Measurements from ENCODE around the gene OR5M10. TPM values are rescaled to one million over a fixed set of nuclear protein-coding genes. Genes with fewer than 3 reads are reported as not detected.

Gene OR5M10
- not detected in 2 replicates for total RNA-seq

DNA sequence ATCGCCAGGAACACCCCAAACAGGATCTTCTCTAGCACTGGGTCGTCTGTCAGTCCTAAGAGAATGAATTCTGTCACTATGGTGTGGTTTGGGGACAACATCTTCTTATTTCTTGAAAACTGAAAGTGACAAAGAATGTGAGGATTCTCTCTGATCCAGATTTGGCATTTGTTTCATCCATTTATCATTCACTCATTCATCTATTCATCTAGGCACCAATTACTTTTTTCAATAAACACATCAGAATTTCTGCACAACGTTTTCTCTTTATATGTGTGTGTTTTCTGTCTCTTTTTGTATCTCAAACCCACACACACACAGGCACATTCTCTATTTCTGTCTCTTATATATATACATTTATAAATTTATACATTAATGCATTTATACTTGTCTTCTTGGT lies at the start of gene OR5M10:
OR5M10 (minus strand) TSS at position 101 of the 400 bp plus-strand sequence; CDS start at position 101, 0 bp downstream.

DNA sequence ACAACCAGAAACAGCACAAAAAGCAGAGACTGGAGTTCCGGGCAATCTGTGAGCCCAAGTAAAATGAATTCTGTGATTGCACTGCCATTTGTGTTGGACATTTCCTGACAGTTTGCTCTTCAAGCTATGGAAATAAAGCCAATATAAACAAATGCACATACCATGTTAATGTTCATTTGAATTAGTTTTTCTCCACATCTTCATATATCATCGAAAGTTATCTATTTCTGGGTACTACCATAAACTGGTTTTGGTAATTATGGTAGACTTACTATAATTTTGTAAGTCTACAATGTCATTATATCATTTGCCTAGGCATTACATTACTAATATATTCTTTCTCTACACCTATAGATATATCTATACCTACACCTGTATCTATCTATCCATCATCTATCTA lies 34.4 kb downstream of the OR5M10 start, which contains the start of gene OR5M11:
OR5M11 (minus strand) TSS at position 101 of the 400 bp plus-strand sequence; CDS start at position 101, 0 bp downstream.

Other genes starting within 250 kb of the OR5M10 start
- not detected in 2 replicates for gene OR8K1, start 231.7 kb downstream of the OR5M10 start, total RNA-seq
- not detected in 2 replicates for gene OR8J1, start 223.4 kb downstream of the OR5M10 start, total RNA-seq
- gene OR8U1, start 202.1 kb downstream of the OR5M10 start, total RNA-seq: not detected in 2 replicates
- gene OR5AL1, start 165.0 kb downstream of the OR5M10 start, total RNA-seq: not detected in 2 replicates
- not detected in 2 replicates for gene OR5M3, start 104.4 kb downstream of the OR5M10 start, total RNA-seq
- not detected in 2 replicates for gene OR5M8, start 86.4 kb downstream of the OR5M10 start, total RNA-seq
- not detected in 2 replicates for gene OR5M11, start 34.5 kb downstream of the OR5M10 start, total RNA-seq
- not detected in 2 replicates for gene OR5M1, start 37.2 kb upstream of the OR5M10 start, total RNA-seq
- gene OR5AP2, start 64.7 kb upstream of the OR5M10 start, total RNA-seq: not detected in 2 replicates
- not detected in 2 replicates for gene OR5AR1, start 86.0 kb upstream of the OR5M10 start, total RNA-seq
- not detected in 2 replicates for gene OR9G1, start 121.4 kb upstream of the OR5M10 start, total RNA-seq
- gene OR9G4, start 171.0 kb upstream of the OR5M10 start, total RNA-seq: not detected in 2 replicates